OCI-LY7 (cell line): ENCODE measurements around the gene DCLK1.

ENCODE experiments used
- CTCF ChIP-seq: fragments of 200-600 bp; sonication (generic); conservative IDR thresholded peaks from 2 replicates; pipeline ENCODE4 v1.5.1; 2014; ENCODE audit warnings: mild to moderate bottlenecking, antibody characterized with exemption, low read length, moderate library complexity, mixed read lengths
- EZH2phosphoT487 ChIP-seq: fragments of 200-600 bp; sonication (generic); IDR thresholded peaks from 2 replicates; pipeline ENCODE4 v1.6.1; 2018; ENCODE audit warnings: low read depth, borderline replicate concordance, mild to moderate bottlenecking, mixed run types, antibody characterized with exemption, low read length, moderate library complexity, mixed read lengths

GRCh38 chr13:35784286-35784951, 346.8 kb downstream of the DCLK1 start:
- TF ChIP-seq CTCF (no peak), EZH2phosphoT487 (no peak)
